Daoy (cell line): ENCODE results near the gene SAMD1. TPM values are rescaled to one million over a fixed set of nuclear protein-coding genes. Genes with fewer than 3 reads are reported as not detected.
"Not testable (repeated sequence)": the region's sequence is repeated elsewhere in the genome, so short reads cannot be mapped to it uniquely, and the experiment has no call there.

Source experiments
- DNase-seq: peaks from one replicate; pipeline ENCODE4 v3.0.0-alpha.2; 2015; ENCODE audit warnings: low read depth
- total RNA-seq: library from RNA; depleted of rRNA; stranded (reverse); fragments of >200 nt; shearing (Covaris generic); gene quantifications from 2 replicates; pipeline ENCODE4 v1.2.3, GENCODE V29; 2014

Gene SAMD1
- total RNA-seq, 1 experiment from 2014 or later = 95.5 TPM

GRCh38 chr19:14061081-14061749 is 29.3 kb downstream of the SAMD1 start:
- no peak for DNase-seq

GRCh38 chr19:14059652-14060155 is 30.8 kb downstream of the SAMD1 start:
- DNase-seq = no peak

GRCh38 chr19:14059093-14059480 is 31.5 kb downstream of the SAMD1 start:
- DNase-seq = no peak

- DNase-seq = no peak
Observed at GRCh38 chr19:14058182-14059092, 32.1 kb downstream of the SAMD1 start.

- DNase-seq = no peak
Observed at GRCh38 chr19:14056741-14057356, 33.7 kb downstream of the SAMD1 start.

GRCh38 chr19:14056069-14056666 is 34.4 kb downstream of the SAMD1 start:
- no peak for DNase-seq

- no peak for DNase-seq
Observed at GRCh38 chr19:14055396-14055795, 35.2 kb downstream of the SAMD1 start.

- no peak for DNase-seq
Observed at GRCh38 chr19:14054721-14055120, 35.8 kb downstream of the SAMD1 start.

GRCh38 chr19:14054099-14054498 is 36.5 kb downstream of the SAMD1 start:
- DNase-seq = no peak

GRCh38 chr19:14053500-14053899 is 37.1 kb downstream of the SAMD1 start:
- no peak for DNase-seq

- DNase-seq = no peak
Observed at GRCh38 chr19:14053032-14053431, 37.5 kb downstream of the SAMD1 start.

GRCh38 chr19:14052470-14052869 is 38.1 kb downstream of the SAMD1 start:
- no peak for DNase-seq

GRCh38 chr19:14051980-14052379 is 38.6 kb downstream of the SAMD1 start:
- no peak for DNase-seq

GRCh38 chr19:14050961-14051360 is 39.6 kb downstream of the SAMD1 start:
- not testable (repeated sequence) for DNase-seq

GRCh38 chr19:14050512-14050911 is 40.0 kb downstream of the SAMD1 start:
- DNase-seq = no peak

- peak; percentile 54 for DNase-seq
Observed at GRCh38 chr19:14048443-14049153, 42.0 kb downstream of the SAMD1 start.

GRCh38 chr19:14047866-14048265 is 42.7 kb downstream of the SAMD1 start:
- not testable (repeated sequence) for DNase-seq

- DNase-seq = peak; percentile 51
Observed at GRCh38 chr19:14042659-14043608, 47.6 kb downstream of the SAMD1 start.

GRCh38 chr19:14039181-14039580 is 51.4 kb downstream of the SAMD1 start:
- no peak for DNase-seq
